Measurements from ENCODE around the gene TNP1. TPM values are rescaled to one million over a fixed set of nuclear protein-coding genes. Genes with fewer than 3 reads are reported as not detected.

Gene TNP1
- total and polyA plus RNA-seq, 2 experiments from 2014 or later = not detected

GRCh38 chr2:216877085-216877484 is 17.2 kb upstream of the TNP1 start:
- peaks cover 1% of the 10 kb centered on the region for H3K27me3 Mint-ChIP-seq (ENCODE audit: insufficient read depth, low read depth, poor library complexity)
- TF ChIP-seq ZNF462 (CRISPR knock-in tag; IDR thresholded peaks at IDR 0.05) (no peak), ETS1 (IDR thresholded peaks at IDR 0.05) (no peak), REST (IDR thresholded peaks at IDR 0.05; ENCODE audit: unreplicated experiment) (no peak), CTCF (conservative IDR thresholded peaks at IDR 0.05; ENCODE audit: low read depth in 2 of 2) (peak; percentile 24 to 50; a peak in 2 of 4 replicates), EZH2 (IDR thresholded peaks at IDR 0.05; ENCODE audit: low read depth, unreplicated experiment) (no peak)
- Histone ChIP-seq H3K36me3 (ENCODE audit: insufficient read depth) (no peaks in the 10 kb centered on the region), H3K27ac (ENCODE audit: low read depth) (no peak overlapping the region), H3K79me2 (replicated peaks; ENCODE audit: insufficient read depth) (no peaks in the 10 kb centered on the region), H3K27me3 (ENCODE audit: insufficient read depth) (no peaks in the 10 kb centered on the region), H3K4me2 (no peak overlapping the region), H3K9me2 (ENCODE audit: insufficient read depth) (no peaks in the 10 kb centered on the region; the same call in 1 of the 2 replicates), H3F3A (replicated peaks; ENCODE audit: low read depth) (no peaks in the 10 kb centered on the region), H4K20me1 (replicated peaks; ENCODE audit: insufficient read depth) (no peaks in the 10 kb centered on the region), H3K4me3 (no peak overlapping the region), H3K4me1 (ENCODE audit: insufficient read depth) (no peaks in the 10 kb centered on the region), H2AFZ (no peak overlapping the region)
- no peak overlapping the region for H3K27ac Mint-ChIP-seq
- H3K9me3 Mint-ChIP-seq = no peaks in the 10 kb centered on the region
- H3K36me3 Mint-ChIP-seq (ENCODE audit: low read depth) = no peaks in the 10 kb centered on the region; the same call in 2 of the 3 replicates
- no peaks in the 10 kb centered on the region for H3K4me1 Mint-ChIP-seq
- H3K4me3 Mint-ChIP-seq = no peak overlapping the region
- no peak for ATAC-seq
- DNase-seq (ENCODE audit: low spot score) = no peak
